ENCODE measurements around the gene DOCK11. TPM values are rescaled to one million over a fixed set of nuclear protein-coding genes. Genes with fewer than 3 reads are reported as not detected.

The DOCK11 gene
- total RNA-seq, 1 donor from 2014 or later, result 4.3 TPM

GRCh38 chrX:118660085-118660484 is 164.5 kb downstream of the DOCK11 start:
- DNase-seq (ENCODE audit: low read depth), result no peak
- TF ChIP-seq CTCF (conservative IDR thresholded peaks at IDR 0.05; ENCODE audit: low read depth, low read length), result no peak
- no peak overlapping the region for H3K4me3 ChIP-seq (ENCODE audit: low read depth, low read length)

- DNase-seq (ENCODE audit: low read depth), result no peak
- H3K4me3 ChIP-seq (ENCODE audit: low read depth, low read length), result no peak overlapping the region
- no peak for TF ChIP-seq CTCF (conservative IDR thresholded peaks at IDR 0.05; ENCODE audit: low read depth, low read length)
These were observed 169.6 kb downstream of the DOCK11 start for GRCh38 chrX:118665204-118665603.

GRCh38 chrX:118666521-118666920 is 170.9 kb downstream of the DOCK11 start:
- DNase-seq (ENCODE audit: low read depth), result no peak
- TF ChIP-seq CTCF (conservative IDR thresholded peaks at IDR 0.05; ENCODE audit: low read depth, low read length), result no peak
- H3K4me3 ChIP-seq (ENCODE audit: low read depth, low read length), result no peak overlapping the region

GRCh38 chrX:118669435-118669834 is 173.8 kb downstream of the DOCK11 start:
- no peak overlapping the region for H3K4me3 ChIP-seq (ENCODE audit: low read depth, low read length)
- TF ChIP-seq CTCF (conservative IDR thresholded peaks at IDR 0.05; ENCODE audit: low read depth, low read length), result no peak
- DNase-seq (ENCODE audit: low read depth), result no peak

- DNase-seq (ENCODE audit: low read depth), result no peak
- TF ChIP-seq CTCF (conservative IDR thresholded peaks at IDR 0.05; ENCODE audit: low read depth, low read length), result no peak
These were observed 179.8 kb downstream of the DOCK11 start for GRCh38 chrX:118675326-118675965.

GRCh38 chrX:118675966-118676349 is 180.3 kb downstream of the DOCK11 start:
- no peak for DNase-seq (ENCODE audit: low read depth)
- no peak for TF ChIP-seq CTCF (conservative IDR thresholded peaks at IDR 0.05; ENCODE audit: low read depth, low read length)
- H3K4me3 ChIP-seq (ENCODE audit: low read depth, low read length), result no peak overlapping the region

More at GRCh38 chrX:118675326-118675965, 179.8 kb downstream of the DOCK11 start:
- no peak overlapping the region for H3K4me3 ChIP-seq (ENCODE audit: low read depth, low read length)

- DNase-seq (ENCODE audit: low read depth), result no peak
- H3K4me3 ChIP-seq (ENCODE audit: low read depth, low read length), result no peak overlapping the region
- TF ChIP-seq CTCF (conservative IDR thresholded peaks at IDR 0.05; ENCODE audit: low read depth, low read length), result no peak
These were observed 181.7 kb downstream of the DOCK11 start for GRCh38 chrX:118677318-118677717.
